Caco-2 (cell line): ENCODE data around the gene NTN4. TPM values are rescaled to one million over a fixed set of nuclear protein-coding genes. Genes with fewer than 3 reads are reported as not detected.

Source experiments
- BruUV-seq: library from RNA; stranded (reverse); fragments of 400-500 nt; replicated peaks from 2 replicates; lab custom pipeline; 2021; lab: Mats Ljungman, UMichigan
- CTCF ChIA-PET: fragments of 300-600 bp; sonication (Branson Sonifier 250); formaldehyde crosslinking; loops from one replicate; lab custom pipeline; 2022; ENCODE audit warnings: antibody characterized with exemption; lab: Charles Lee
- POLR2A ChIA-PET: fragments of 300-600 bp; sonication (Branson Sonifier 250); formaldehyde crosslinking; loops from one replicate; lab custom pipeline; 2022; ENCODE audit warnings: antibody characterized with exemption; lab: Charles Lee
- DNase-seq, 2 experiments: peaks; one replicate each; pipeline versions ENCODE4 v3.0.0 to v3.0.0-alpha.2; 2020 to 2022
- H3K27me3 ChIP-seq: replicated peaks from 2 replicates; pipeline ENCODE4 v1.6.0; 2011; ENCODE audit warnings: low read length; ENCODE audit not compliant: control insufficient read depth, insufficient read depth
- H3K36me3 ChIP-seq: 2 replicates; pipeline ENCODE4 v1.5.1; 2011; ENCODE audit warnings: low read length; ENCODE audit not compliant: control insufficient read depth, insufficient read depth
- H3K4me1 ChIP-seq: fragments of 250-450 bp; sonication (Bioruptor Pico); 2 replicates; pipeline ENCODE4 v1.5.1; 2020; ENCODE audit warnings: mild to moderate bottlenecking
- H3K4me3 ChIP-seq: 2 replicates; pipeline ENCODE4 v1.5.1; 2011; ENCODE audit warnings: low read depth, mild to moderate bottlenecking, control low read depth, low read length
- H3K9me3 ChIP-seq: fragments of 250-450 bp; sonication (Bioruptor Pico); 2 replicates; pipeline ENCODE4 v1.5.1; 2020; ENCODE audit warnings: mild to moderate bottlenecking, moderate library complexity
- H3K27ac Mint-ChIP-seq: one replicate; pipeline ENCODE4 v1.8.0; 2022; ENCODE audit warnings: mixed read lengths; ENCODE audit not compliant: unreplicated experiment
- H3K27me3 Mint-ChIP-seq: one replicate; pipeline ENCODE4 v1.8.0; 2022; ENCODE audit warnings: mixed read lengths; ENCODE audit not compliant: insufficient read depth, unreplicated experiment
- H3K36me3 Mint-ChIP-seq: one replicate; pipeline ENCODE4 v1.8.0; 2022; ENCODE audit warnings: mild to moderate bottlenecking, mixed read lengths; ENCODE audit not compliant: insufficient read depth, unreplicated experiment
- H3K4me1 Mint-ChIP-seq: one replicate; pipeline ENCODE4 v1.8.0; 2022; ENCODE audit warnings: low read depth, mixed read lengths; ENCODE audit not compliant: unreplicated experiment
- H3K4me3 Mint-ChIP-seq: one replicate; pipeline ENCODE4 v1.8.0; 2022; ENCODE audit warnings: mild to moderate bottlenecking, moderate library complexity, mixed read lengths; ENCODE audit not compliant: unreplicated experiment
- H3K9me3 Mint-ChIP-seq: one replicate; pipeline ENCODE4 v1.8.0; 2022; ENCODE audit warnings: mixed read lengths; ENCODE audit not compliant: unreplicated experiment
- intact Hi-C: fragments of 100-400 bp; cut with micrococcal nuclease; formaldehyde crosslinking; loops from one replicate; pipeline ENCODE4 v1.10.0; 2022; ENCODE audit not compliant: unreplicated experiment
- total RNA-seq: library from RNA; stranded (reverse); gene quantifications from 2 replicates; pipeline ENCODE4 v1.2.3, GENCODE V29; 2022
- TF ChIP-seq, protein P1 (sequence below), 2 experiments: fragments of 200-600 bp in 1 of 2; IDR thresholded peaks; 1 replicate in 1 of 2; 2 replicates in 1 of 2; pipeline versions ENCODE4 v1.5.1 to v1.8.0; 2011 to 2022; ENCODE audit warnings: antibody characterized with exemption in 1 of 2, control low read depth in 1 of 2, inconsistent platforms in 1 of 2, low read depth in 1 of 2, low read length in 1 of 2, mild to moderate bottlenecking in 1 of 2, moderate library complexity in 1 of 2; ENCODE audit not compliant: insufficient read depth in 1 of 2, severe bottlenecking in 1 of 2, unreplicated experiment in 1 of 2

The NTN4 gene
- total RNA-seq, 1 experiment from 2014 or later, result 54.1 TPM

DNA sequence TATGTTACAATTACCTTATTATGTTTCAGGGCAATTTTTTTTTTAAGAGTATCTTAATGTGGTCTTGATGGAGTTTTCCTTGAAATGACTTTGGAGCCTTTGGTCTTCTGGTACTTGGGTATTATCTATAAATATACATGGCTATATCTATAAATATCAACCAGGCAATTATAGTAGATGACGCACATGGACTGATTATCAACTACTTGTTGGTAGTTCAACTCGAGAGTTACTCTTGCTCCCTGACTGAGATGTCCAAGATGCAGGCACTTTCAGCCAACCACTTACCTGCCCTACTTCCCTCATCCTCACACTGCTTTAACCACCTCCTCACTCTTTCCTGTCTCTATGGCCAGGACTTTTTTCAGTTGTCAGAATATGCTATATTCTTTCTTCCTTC, 85.4 kb downstream of the NTN4 start:
- BruUV-seq, result no TSS peak
- Mint-ChIP-seq H3K9me3 (no peaks in the 10 kb centered on the region), H3K4me1 (no peaks in the 10 kb centered on the region), H3K36me3 (peaks cover 55% of the 10 kb centered on the region), H3K27ac (no peak overlapping the region), H3K27me3 (no peaks in the 10 kb centered on the region), H3K4me3 (no peak overlapping the region)
- Histone ChIP-seq H3K9me3 (no peaks in the 10 kb centered on the region), H3K4me3 (no peak overlapping the region), H3K4me1 (no peaks in the 10 kb centered on the region), H3K27me3 (no peaks in the 10 kb centered on the region), H3K36me3 (no peaks in the 10 kb centered on the region)
- intact Hi-C loops, result no loop called here
- no peak for DNase-seq
- TF ChIP-seq, protein P1, sequence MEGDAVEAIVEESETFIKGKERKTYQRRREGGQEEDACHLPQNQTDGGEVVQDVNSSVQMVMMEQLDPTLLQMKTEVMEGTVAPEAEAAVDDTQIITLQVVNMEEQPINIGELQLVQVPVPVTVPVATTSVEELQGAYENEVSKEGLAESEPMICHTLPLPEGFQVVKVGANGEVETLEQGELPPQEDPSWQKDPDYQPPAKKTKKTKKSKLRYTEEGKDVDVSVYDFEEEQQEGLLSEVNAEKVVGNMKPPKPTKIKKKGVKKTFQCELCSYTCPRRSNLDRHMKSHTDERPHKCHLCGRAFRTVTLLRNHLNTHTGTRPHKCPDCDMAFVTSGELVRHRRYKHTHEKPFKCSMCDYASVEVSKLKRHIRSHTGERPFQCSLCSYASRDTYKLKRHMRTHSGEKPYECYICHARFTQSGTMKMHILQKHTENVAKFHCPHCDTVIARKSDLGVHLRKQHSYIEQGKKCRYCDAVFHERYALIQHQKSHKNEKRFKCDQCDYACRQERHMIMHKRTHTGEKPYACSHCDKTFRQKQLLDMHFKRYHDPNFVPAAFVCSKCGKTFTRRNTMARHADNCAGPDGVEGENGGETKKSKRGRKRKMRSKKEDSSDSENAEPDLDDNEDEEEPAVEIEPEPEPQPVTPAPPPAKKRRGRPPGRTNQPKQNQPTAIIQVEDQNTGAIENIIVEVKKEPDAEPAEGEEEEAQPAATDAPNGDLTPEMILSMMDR (IDR thresholded peaks at IDR 0.05; ENCODE audit: insufficient read depth in 1 of 2, low read depth in 1 of 2, low read length in 1 of 2, severe bottlenecking in 1 of 2, unreplicated experiment in 1 of 2), result no peak
- POLR2A ChIA-PET, result no interaction called here
- CTCF ChIA-PET, result no interaction called here

DNA sequence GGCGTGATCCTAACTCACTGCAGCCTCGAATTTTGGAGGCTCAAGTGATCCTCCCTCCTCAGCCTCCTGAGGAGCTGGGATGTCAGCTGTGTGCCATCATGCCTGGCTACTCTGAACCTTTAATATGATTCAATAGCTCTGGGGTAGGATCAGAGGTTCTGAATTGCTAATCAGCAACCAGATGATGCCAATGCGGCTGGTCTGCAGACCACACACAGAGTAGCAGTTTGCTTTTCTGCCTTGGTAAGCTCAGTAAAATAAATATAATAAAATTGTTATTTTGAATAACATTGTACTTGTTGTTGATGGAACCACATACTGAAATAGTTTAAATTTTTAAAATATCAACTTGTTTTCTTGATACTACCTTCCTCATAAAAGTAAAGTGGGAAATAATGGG, 86.6 kb downstream of the NTN4 start:
- DNase-seq, result no peak
- H3K4me3 ChIP-seq, result no peak overlapping the region
- intact Hi-C loops, result no loop called here
- H3K4me3 Mint-ChIP-seq, result no peak overlapping the region
- POLR2A ChIA-PET, result no interaction called here
- peaks cover 48% of the 10 kb centered on the region for H3K36me3 Mint-ChIP-seq
- H3K9me3 ChIP-seq, result no peaks in the 10 kb centered on the region
- no peaks in the 10 kb centered on the region for H3K36me3 ChIP-seq
- no peaks in the 10 kb centered on the region for H3K27me3 ChIP-seq
- no peaks in the 10 kb centered on the region for H3K4me1 Mint-ChIP-seq
- no peaks in the 10 kb centered on the region for H3K9me3 Mint-ChIP-seq
- BruUV-seq, result no TSS peak
- CTCF ChIA-PET, result no interaction called here
- H3K4me1 ChIP-seq, result no peaks in the 10 kb centered on the region
- no peaks in the 10 kb centered on the region for H3K27me3 Mint-ChIP-seq
- no peak overlapping the region for H3K27ac Mint-ChIP-seq
- TF ChIP-seq, protein P1 (IDR thresholded peaks at IDR 0.05; ENCODE audit: insufficient read depth in 1 of 2, low read depth in 1 of 2, low read length in 1 of 2, severe bottlenecking in 1 of 2, unreplicated experiment in 1 of 2), result no peak

DNA sequence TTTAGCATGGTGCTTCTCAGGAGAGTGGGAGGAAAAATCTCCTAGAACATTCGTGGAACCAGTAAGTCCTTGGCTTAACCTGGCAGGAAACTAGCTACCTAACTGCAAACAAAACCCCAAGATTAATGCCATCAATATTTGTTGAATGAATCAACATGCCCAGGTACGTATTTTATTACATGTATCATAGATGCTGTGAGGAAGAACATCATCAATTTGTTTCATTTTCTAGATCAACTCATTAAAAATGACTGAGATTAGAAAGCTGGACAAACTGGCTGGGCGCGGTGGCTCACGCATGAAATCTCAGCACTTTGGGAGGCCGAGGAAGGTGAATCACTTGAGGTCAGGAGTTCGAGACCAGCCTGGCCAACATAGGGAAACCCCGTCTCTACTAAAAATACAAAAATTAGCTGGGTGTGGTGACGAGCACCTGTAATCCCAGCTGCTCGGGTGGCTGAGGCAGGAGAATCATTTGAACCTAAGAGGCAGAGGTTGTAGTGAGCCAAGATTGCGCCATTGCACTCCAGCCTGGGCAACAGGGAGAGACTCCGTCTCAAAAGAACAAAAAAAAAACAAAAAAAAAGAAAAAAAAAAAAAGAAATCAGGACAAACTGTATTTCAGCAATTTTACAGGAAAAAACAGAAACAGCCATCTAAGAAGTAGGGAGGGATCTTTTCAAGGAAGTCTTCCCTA, 88.7 kb downstream of the NTN4 start:
- no peak overlapping the region for H3K4me3 Mint-ChIP-seq
- H3K27me3 Mint-ChIP-seq, result no peaks in the 10 kb centered on the region
- TF ChIP-seq, protein P1 (IDR thresholded peaks at IDR 0.05; ENCODE audit: insufficient read depth in 1 of 2, low read depth in 1 of 2, low read length in 1 of 2, severe bottlenecking in 1 of 2, unreplicated experiment in 1 of 2), result no peak
- no peak overlapping the region for H3K4me3 ChIP-seq
- H3K27ac Mint-ChIP-seq, result peak overlapping the region; percentile 42
- H3K9me3 Mint-ChIP-seq, result no peaks in the 10 kb centered on the region
- no peaks in the 10 kb centered on the region for H3K4me1 ChIP-seq
- H3K27me3 ChIP-seq, result no peaks in the 10 kb centered on the region
- H3K9me3 ChIP-seq, result no peaks in the 10 kb centered on the region
- no peaks in the 10 kb centered on the region for H3K4me1 Mint-ChIP-seq
- intact Hi-C loops, result no loop called here
- POLR2A ChIA-PET, result no interaction called here
- BruUV-seq, result no TSS peak
- CTCF ChIA-PET, result no interaction called here
- peaks cover 49% of the 10 kb centered on the region for H3K36me3 Mint-ChIP-seq
- no peak for DNase-seq
- no peaks in the 10 kb centered on the region for H3K36me3 ChIP-seq
